ENCODE results near the gene TENM4.

The TENM4 gene

GRCh38 chr11:78780889-78781288 is 659.9 kb downstream of the TENM4 start:
- TF ChIP-seq CTCF (IDR thresholded peaks at IDR 0.05; ENCODE audit: extremely low read depth, missing control alignments) = no peak
- no peak for DNase-seq (ENCODE audit: low spot score)

DNA sequence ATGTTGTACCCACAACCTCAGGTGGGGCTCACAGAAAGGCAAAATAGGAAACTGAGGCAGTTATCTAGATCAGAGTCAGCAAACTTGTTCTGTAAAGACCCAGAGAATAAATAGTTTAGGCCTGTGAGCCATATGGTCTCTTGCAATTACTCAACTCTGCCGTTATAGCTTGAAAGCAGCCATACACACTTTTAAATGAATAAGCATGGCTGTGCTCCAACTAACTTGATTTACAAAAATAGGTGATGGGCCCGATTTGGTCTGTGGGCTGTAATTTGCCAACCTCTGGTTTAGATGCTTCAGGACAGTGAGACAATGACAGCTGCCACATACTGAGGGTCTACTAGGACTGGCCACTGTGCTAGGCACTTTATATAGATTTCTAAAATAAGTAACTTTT is 667.3 kb downstream of the TENM4 start:
- TF ChIP-seq CTCF (IDR thresholded peaks at IDR 0.05; ENCODE audit: extremely low read depth, missing control alignments) = no peak
- no peak for DNase-seq (ENCODE audit: low spot score)

GRCh38 chr11:78773077-78773476 is 667.8 kb downstream of the TENM4 start:
- TF ChIP-seq CTCF (IDR thresholded peaks at IDR 0.05; ENCODE audit: extremely low read depth, missing control alignments) = no peak
- DNase-seq (ENCODE audit: low spot score) = no peak

DNA sequence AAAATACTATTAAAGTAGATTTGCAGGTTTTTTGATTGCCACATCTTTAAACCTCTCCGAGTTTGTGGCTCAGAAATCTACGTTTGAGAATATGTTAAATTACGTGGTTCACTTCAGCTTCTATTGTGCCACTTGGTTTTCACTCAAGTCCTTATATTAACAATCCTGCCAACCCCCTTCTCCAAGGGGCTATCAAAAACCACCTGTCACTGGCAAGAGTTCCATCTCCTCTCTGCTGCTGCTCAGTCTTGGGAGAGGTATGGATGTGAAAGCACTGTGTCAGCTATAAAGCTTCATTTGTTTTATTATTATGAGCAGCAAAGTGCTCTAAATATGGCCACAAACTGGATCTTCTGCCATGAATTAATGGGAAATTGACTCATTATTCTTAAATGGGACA is 668.6 kb downstream of the TENM4 start:
- no peak for DNase-seq (ENCODE audit: low spot score)

GRCh38 chr11:78770931-78771330 is 669.9 kb downstream of the TENM4 start:
- TF ChIP-seq CTCF (IDR thresholded peaks at IDR 0.05; ENCODE audit: extremely low read depth, missing control alignments) = no peak
- no peak for DNase-seq (ENCODE audit: low spot score)

More for the DNA sequence above, 668.6 kb downstream of the TENM4 start:
- TF ChIP-seq CTCF (IDR thresholded peaks at IDR 0.05; ENCODE audit: extremely low read depth, missing control alignments) = no peak

- DNase-seq (ENCODE audit: low spot score) = no peak
- no peak for TF ChIP-seq CTCF (IDR thresholded peaks at IDR 0.05; ENCODE audit: extremely low read depth, missing control alignments)
Observed at GRCh38 chr11:78768971-78769370, 671.9 kb downstream of the TENM4 start.

- DNase-seq (ENCODE audit: low spot score) = no peak
- TF ChIP-seq CTCF (IDR thresholded peaks at IDR 0.05; ENCODE audit: extremely low read depth, missing control alignments) = no peak
Observed at GRCh38 chr11:78768345-78768744, 672.5 kb downstream of the TENM4 start.

Measured in GM20000 (cell line).